GM12872 (cell line): ENCODE data around the gene MICAL2.

ENCODE experiments used
- TF ChIP-seq, protein P1 (sequence below): IDR thresholded peaks from 3 replicates; pipeline ENCODE4 v1.5.1; 2011; ENCODE audit warnings: low read depth, mild to moderate bottlenecking, low read length, moderate library complexity; ENCODE audit not compliant: insufficient read depth

The MICAL2 gene

GRCh38 chr11:12280838-12281565, 170.6 kb downstream of the MICAL2 start:
- TF ChIP-seq, protein P1, sequence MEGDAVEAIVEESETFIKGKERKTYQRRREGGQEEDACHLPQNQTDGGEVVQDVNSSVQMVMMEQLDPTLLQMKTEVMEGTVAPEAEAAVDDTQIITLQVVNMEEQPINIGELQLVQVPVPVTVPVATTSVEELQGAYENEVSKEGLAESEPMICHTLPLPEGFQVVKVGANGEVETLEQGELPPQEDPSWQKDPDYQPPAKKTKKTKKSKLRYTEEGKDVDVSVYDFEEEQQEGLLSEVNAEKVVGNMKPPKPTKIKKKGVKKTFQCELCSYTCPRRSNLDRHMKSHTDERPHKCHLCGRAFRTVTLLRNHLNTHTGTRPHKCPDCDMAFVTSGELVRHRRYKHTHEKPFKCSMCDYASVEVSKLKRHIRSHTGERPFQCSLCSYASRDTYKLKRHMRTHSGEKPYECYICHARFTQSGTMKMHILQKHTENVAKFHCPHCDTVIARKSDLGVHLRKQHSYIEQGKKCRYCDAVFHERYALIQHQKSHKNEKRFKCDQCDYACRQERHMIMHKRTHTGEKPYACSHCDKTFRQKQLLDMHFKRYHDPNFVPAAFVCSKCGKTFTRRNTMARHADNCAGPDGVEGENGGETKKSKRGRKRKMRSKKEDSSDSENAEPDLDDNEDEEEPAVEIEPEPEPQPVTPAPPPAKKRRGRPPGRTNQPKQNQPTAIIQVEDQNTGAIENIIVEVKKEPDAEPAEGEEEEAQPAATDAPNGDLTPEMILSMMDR: no peak

GRCh38 chr11:12281571-12282478, 171.4 kb downstream of the MICAL2 start:
- TF ChIP-seq, protein P1: peak; percentile 90

DNA sequence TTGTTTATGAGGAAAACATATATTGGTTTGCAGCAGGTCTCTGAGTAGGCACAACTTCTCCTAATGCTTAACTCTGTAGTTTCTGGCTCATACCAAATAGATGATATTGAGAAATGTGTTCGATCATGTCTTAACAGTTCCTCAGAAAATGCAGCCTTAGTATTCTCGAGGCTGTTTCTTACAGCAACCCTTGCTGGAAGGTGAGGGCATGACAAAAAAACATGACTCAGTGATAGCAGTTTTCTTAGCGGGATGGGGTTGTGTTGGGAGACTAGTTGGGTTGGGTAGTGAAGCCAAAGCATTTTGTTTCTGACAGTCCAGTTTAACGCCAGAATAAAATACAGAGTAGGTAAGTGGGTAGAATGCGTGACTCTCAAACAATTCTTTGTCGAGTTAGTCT, 172.3 kb downstream of the MICAL2 start:
- TF ChIP-seq, protein P1: no peak

- TF ChIP-seq, protein P1: no peak
These were observed 174.1 kb downstream of the MICAL2 start for GRCh38 chr11:12284316-12285050.

DNA sequence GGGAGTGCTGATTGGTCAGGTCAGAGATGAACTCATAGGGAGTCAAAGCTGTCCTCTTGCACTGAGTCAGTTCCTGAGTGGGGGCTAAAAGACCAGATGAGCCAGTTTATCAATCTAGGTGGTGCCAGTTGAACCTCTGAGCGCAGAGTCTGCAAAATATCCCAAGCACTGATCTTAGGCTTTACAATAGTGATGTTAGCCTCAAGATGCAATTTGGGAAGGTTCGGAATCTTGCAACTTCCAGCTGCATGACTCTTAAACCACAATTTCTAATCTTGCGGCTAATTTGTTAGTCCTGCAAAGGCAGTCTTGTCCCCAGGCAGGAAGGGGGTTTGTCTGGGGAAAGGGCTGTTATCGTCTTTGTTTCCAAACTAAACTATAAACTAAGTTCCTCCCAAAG, 174.7 kb downstream of the MICAL2 start:
- TF ChIP-seq, protein P1: no peak

DNA sequence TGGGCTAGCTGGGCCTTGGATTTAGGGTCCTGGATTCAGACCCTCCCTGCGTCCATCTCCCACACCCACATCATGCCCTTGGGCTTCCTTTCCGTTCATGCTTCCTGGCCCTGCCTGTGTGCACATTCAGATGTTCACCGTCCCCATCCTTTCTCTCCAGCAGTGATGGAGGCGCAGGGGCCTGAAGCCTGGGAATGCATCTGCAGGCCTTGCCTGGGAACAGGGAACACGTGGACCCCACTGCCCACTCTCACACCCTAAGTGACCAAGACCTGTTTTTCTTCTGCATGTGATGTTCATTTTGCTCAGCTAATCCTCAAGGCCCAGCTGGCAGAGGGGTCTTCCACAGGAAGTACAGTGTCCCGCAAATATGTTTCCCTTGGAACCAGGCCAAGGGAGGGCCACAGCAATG, 175.4 kb downstream of the MICAL2 start:
- TF ChIP-seq, protein P1: no peak

GRCh38 chr11:12286606-12287005, 176.2 kb downstream of the MICAL2 start:
- TF ChIP-seq, protein P1: no peak
